Measurements from ENCODE around the gene UPK1A. TPM values are rescaled to one million over a fixed set of nuclear protein-coding genes. Genes with fewer than 3 reads are reported as not detected.
"Not testable (repeated sequence)": the region's sequence is repeated elsewhere in the genome, so short reads cannot be mapped to it uniquely, and the experiment has no call there.

UPK1A gene
- total and polyA plus RNA-seq, 4 donors: 0.54 to 1.5 TPM; not detected in 2

GRCh38 chr19:35722461-35722860, 56.1 kb downstream of the UPK1A start:
- Histone ChIP-seq H3K4me1 (ENCODE audit: control insufficient read depth in 1 of 2, insufficient read depth in 2 of 2, low read length in 2 of 2) (no peaks in the 10 kb centered on the region), H3K36me3 (ENCODE audit: control insufficient read depth in 1 of 2, insufficient read depth in 2 of 2, low read length in 1 of 2) (peaks cover 0 to 22% of the 10 kb centered on the region in 2 donors), H3K27me3 (ENCODE audit: control insufficient read depth in 1 of 2, insufficient read depth in 2 of 2, low read length in 1 of 2) (no peaks in the 10 kb centered on the region), H3K27ac (ENCODE audit: low read depth in 1 of 2, low read length in 2 of 2) (no peak overlapping the region), H3K4me3 (ENCODE audit: low read length in 2 of 2) (no peak overlapping the region), H3K9me3 (ENCODE audit: control insufficient read depth, low read length) (no peaks in the 10 kb centered on the region)
- DNase-seq (no peak), ATAC-seq (ENCODE audit: low FRiP score) (no peak)
- intact Hi-C loops (cut with DNase I): loop anchor here in 1 of 2 donors (5.0 kb wide), 1 partner anchor 565 kb away; no protein-coding TSS in a partner anchor
- 94 to 97% methylated on average over 14 of the region's 14 CpGs for WGBS, 2 donors

GRCh38 chr19:35722897-35723296, 56.6 kb downstream of the UPK1A start:
- intact Hi-C loops (cut with DNase I): loop anchor here in 1 of 2 donors (5.0 kb wide), 1 partner anchor 566 kb away; no protein-coding TSS in a partner anchor
- H3K27me3 ChIP-seq (ENCODE audit: control insufficient read depth in 1 of 2, insufficient read depth in 2 of 2, low read length in 1 of 2): no peaks in the 10 kb centered on the region
- H3K9me3 ChIP-seq (ENCODE audit: control insufficient read depth, low read length): no peaks in the 10 kb centered on the region
- H3K4me3 ChIP-seq (ENCODE audit: low read length in 2 of 2): no peak overlapping the region
- DNase-seq: no peak
- 91% methylated on average over 16 of the region's 16 CpGs for WGBS, 2 donors
- H3K4me1 ChIP-seq (ENCODE audit: control insufficient read depth in 1 of 2, insufficient read depth in 2 of 2, low read length in 2 of 2): no peaks in the 10 kb centered on the region
- no peak for ATAC-seq (ENCODE audit: low FRiP score)
- H3K27ac ChIP-seq (ENCODE audit: low read depth in 1 of 2, low read length in 2 of 2): no peak overlapping the region
- peaks cover 0 to 22% of the 10 kb centered on the region in 2 donors for H3K36me3 ChIP-seq (ENCODE audit: control insufficient read depth in 1 of 2, insufficient read depth in 2 of 2, low read length in 1 of 2)

GRCh38 chr19:35723671-35724070, 57.4 kb downstream of the UPK1A start:
- intact Hi-C loops (cut with DNase I): loop anchor here in 1 of 2 donors (5.0 kb wide), 1 partner anchor 566 kb away; no protein-coding TSS in a partner anchor
- DNase-seq: no peak
- Histone ChIP-seq H3K9me3 (ENCODE audit: control insufficient read depth, low read length) (no peaks in the 10 kb centered on the region), H3K4me1 (ENCODE audit: control insufficient read depth in 1 of 2, insufficient read depth in 2 of 2, low read length in 2 of 2) (no peaks in the 10 kb centered on the region), H3K4me3 (ENCODE audit: low read length in 2 of 2) (no peak overlapping the region), H3K27ac (ENCODE audit: low read depth in 1 of 2, low read length in 2 of 2) (no peak overlapping the region), H3K27me3 (ENCODE audit: control insufficient read depth in 1 of 2, insufficient read depth in 2 of 2, low read length in 1 of 2) (no peaks in the 10 kb centered on the region), H3K36me3 (ENCODE audit: control insufficient read depth in 1 of 2, insufficient read depth in 2 of 2, low read length in 1 of 2) (peaks cover 0 to 22% of the 10 kb centered on the region in 2 donors)
- 93 to 95% methylated on average over 24 of the region's 24 CpGs for WGBS, 2 donors
- ATAC-seq (ENCODE audit: low FRiP score): no peak

GRCh38 chr19:35724132-35724531, 57.8 kb downstream of the UPK1A start:
- WGBS, 2 donors: 96 to 98% methylated on average over 7 of the region's 7 CpGs
- DNase-seq; H3K4me3 ChIP-seq (ENCODE audit: low read length in 2 of 2); H3K4me1 ChIP-seq (ENCODE audit: control insufficient read depth in 1 of 2, insufficient read depth in 2 of 2, low read length in 2 of 2); H3K27ac ChIP-seq (ENCODE audit: low read depth in 1 of 2, low read length in 2 of 2); H3K27me3 ChIP-seq (ENCODE audit: control insufficient read depth in 1 of 2, insufficient read depth in 2 of 2, low read length in 1 of 2); H3K9me3 ChIP-seq (ENCODE audit: control insufficient read depth, low read length); ATAC-seq (ENCODE audit: low FRiP score): not testable (repeated sequence)
- H3K36me3 ChIP-seq (ENCODE audit: control insufficient read depth in 1 of 2, insufficient read depth in 2 of 2, low read length in 1 of 2): peaks cover 0 to 24% of the 10 kb centered on the region in 2 donors
- intact Hi-C loops (cut with DNase I): loop anchor here in 1 of 2 donors (5.0 kb wide), 1 partner anchor 567 kb away; no protein-coding TSS in a partner anchor

GRCh38 chr19:35724560-35724959, 58.2 kb downstream of the UPK1A start:
- Histone ChIP-seq H3K27me3 (ENCODE audit: control insufficient read depth in 1 of 2, insufficient read depth in 2 of 2, low read length in 1 of 2) (no peaks in the 10 kb centered on the region), H3K9me3 (ENCODE audit: control insufficient read depth, low read length) (no peaks in the 10 kb centered on the region), H3K36me3 (ENCODE audit: control insufficient read depth in 1 of 2, insufficient read depth in 2 of 2, low read length in 1 of 2) (peaks cover 0 to 24% of the 10 kb centered on the region in 2 donors), H3K27ac (ENCODE audit: low read depth in 1 of 2, low read length in 2 of 2) (no peak overlapping the region), H3K4me3 (ENCODE audit: low read length in 2 of 2) (no peak overlapping the region), H3K4me1 (ENCODE audit: control insufficient read depth in 1 of 2, insufficient read depth in 2 of 2, low read length in 2 of 2) (no peaks in the 10 kb centered on the region)
- DNase-seq: no peak
- whole genome bisulfite sequencing, 2 donors: 94 to 95% methylated on average over 12 of the region's 12 CpGs
- intact Hi-C loops (cut with DNase I): loop anchor here in 1 of 2 donors (5.0 kb wide), 1 partner anchor 567 kb away; no protein-coding TSS in a partner anchor
- ATAC-seq (ENCODE audit: low FRiP score): no peak

GRCh38 chr19:35725216-35725861, 59.0 kb downstream of the UPK1A start:
- ATAC-seq (ENCODE audit: low FRiP score) (no peak), DNase-seq (no peak)
- no peak overlapping the region for H3K4me3 ChIP-seq (ENCODE audit: low read length in 2 of 2)
- no peak overlapping the region for H3K27ac ChIP-seq (ENCODE audit: low read depth in 1 of 2, low read length in 2 of 2)
- WGBS, 2 donors: 91 to 92% methylated on average over 23 of the region's 23 CpGs
- peaks cover 0 to 29% of the 10 kb centered on the region in 2 donors for H3K36me3 ChIP-seq (ENCODE audit: control insufficient read depth in 1 of 2, insufficient read depth in 2 of 2, low read length in 1 of 2)
- no peaks in the 10 kb centered on the region for H3K4me1 ChIP-seq (ENCODE audit: control insufficient read depth in 1 of 2, insufficient read depth in 2 of 2, low read length in 2 of 2)
- H3K27me3 ChIP-seq (ENCODE audit: control insufficient read depth in 1 of 2, insufficient read depth in 2 of 2, low read length in 1 of 2): no peaks in the 10 kb centered on the region
- H3K9me3 ChIP-seq (ENCODE audit: control insufficient read depth, low read length): no peaks in the 10 kb centered on the region
- intact Hi-C loops (cut with DNase I): no loop called here

GRCh38 chr19:35727053-35727955, 61.0 kb downstream of the UPK1A start:
- 93% methylated on average over 25 of the region's 25 CpGs for WGBS, 2 donors
- Histone ChIP-seq H3K36me3 (ENCODE audit: control insufficient read depth in 1 of 2, insufficient read depth in 2 of 2, low read length in 1 of 2) (peaks cover 0 to 28% of the 10 kb centered on the region in 2 donors), H3K9me3 (ENCODE audit: control insufficient read depth, low read length) (no peaks in the 10 kb centered on the region), H3K27ac (ENCODE audit: low read depth in 1 of 2, low read length in 2 of 2) (no peak overlapping the region), H3K4me3 (ENCODE audit: low read length in 2 of 2) (no peak overlapping the region), H3K4me1 (ENCODE audit: control insufficient read depth in 1 of 2, insufficient read depth in 2 of 2, low read length in 2 of 2) (no peaks in the 10 kb centered on the region), H3K27me3 (ENCODE audit: control insufficient read depth in 1 of 2, insufficient read depth in 2 of 2, low read length in 1 of 2) (no peaks in the 10 kb centered on the region)
- DNase-seq (no peak), ATAC-seq (ENCODE audit: low FRiP score) (no peak)
- intact Hi-C loops (cut with DNase I): no loop called here

Data from aorta (tissue), 5 donors.